Endodermal cell (in vitro differentiated cells): ENCODE measurements around the gene PCIF1. TPM values are rescaled to one million over a fixed set of nuclear protein-coding genes. Genes with fewer than 3 reads are reported as not detected.

ENCODE experiments used
- DNase-seq: peaks from one replicate; pipeline ENCODE4 v3.0.0-alpha.2; 2017
- H3K27ac ChIP-seq: 2 replicates; pipeline ENCODE4 v1.5.1; 2013; ENCODE audit warnings: mild to moderate bottlenecking, low read depth, low read length, moderate library complexity
- H3K27me3 ChIP-seq: 2 replicates; pipeline ENCODE4 v1.6.1; 2013; ENCODE audit warnings: mild to moderate bottlenecking, low read length, moderate library complexity; ENCODE audit not compliant: insufficient read depth, control insufficient read depth, poor library complexity, severe bottlenecking
- H3K36me3 ChIP-seq: 2 replicates; pipeline ENCODE4 v1.7.0; 2013; ENCODE audit warnings: mild to moderate bottlenecking, low read length, moderate library complexity; ENCODE audit not compliant: control insufficient read depth, insufficient read depth
- H3K4me1 ChIP-seq: one replicate; pipeline ENCODE4 v1.7.0; 2013; ENCODE audit warnings: low read length; ENCODE audit not compliant: control insufficient read depth, insufficient read depth
- H3K4me3 ChIP-seq: 2 replicates; pipeline ENCODE4 v1.5.1; 2013; ENCODE audit warnings: mild to moderate bottlenecking, low read length, moderate library complexity
- H3K9ac ChIP-seq: 2 replicates; pipeline ENCODE4 v1.6.1; 2013; ENCODE audit warnings: mild to moderate bottlenecking, low read length, moderate library complexity; ENCODE audit not compliant: poor library complexity, severe bottlenecking; ENCODE audit errors: extremely low read depth
- H3K9me3 ChIP-seq: 2 replicates; pipeline ENCODE4 v1.6.1; 2013; ENCODE audit warnings: mild to moderate bottlenecking, low read length, moderate library complexity; ENCODE audit not compliant: control insufficient read depth
- H3K27ac Mint-ChIP-seq: 2 replicates; pipeline ENCODE4 v1.8.0; 2020; ENCODE audit warnings: mixed read lengths
- H3K27me3 Mint-ChIP-seq: 2 replicates; pipeline ENCODE4 v1.8.0; 2021; ENCODE audit warnings: mild to moderate bottlenecking, mixed read lengths; ENCODE audit not compliant: insufficient read depth
- H3K36me3 Mint-ChIP-seq: 2 replicates; pipeline ENCODE4 v1.8.0; 2020; ENCODE audit warnings: low read depth, mixed read lengths
- H3K4me1 Mint-ChIP-seq: 2 replicates; pipeline ENCODE4 v1.8.0; 2020; ENCODE audit warnings: mixed read lengths
- H3K4me3 Mint-ChIP-seq: 2 replicates; pipeline ENCODE4 v1.8.0; 2020; ENCODE audit warnings: mild to moderate bottlenecking, moderate library complexity, mixed read lengths
- H3K9me3 Mint-ChIP-seq: 2 replicates; pipeline ENCODE4 v1.8.0; 2020; ENCODE audit warnings: mild to moderate bottlenecking, mixed read lengths
- CTCF ChIP-seq: fragments of 200-600 bp; sonication (generic); conservative IDR thresholded peaks from 2 replicates; pipeline ENCODE4 v1.5.0; 2021; ENCODE audit warnings: antibody characterized with exemption, mild to moderate bottlenecking
- WGBS, 2 experiments: methylation state at CpG; one replicate each; pipeline versions ENCODE4 v1.1.5 to v1.1.7; 2013; ENCODE audit warnings: missing lambda C conversion rate in 2 of 2, mixed read lengths in 1 of 2; ENCODE audit not compliant: insufficient coverage in 1 of 2, insufficient read length in 1 of 2; 5-methylcytosine and 5-hydroxymethylcytosine counted together
- total RNA-seq, 2 donors: library from RNA; stranded (reverse); fragmentation: NEBNext Ultra II Directional in 1 of 2; extraction: Animal tissue kit (Norgen Biotek cat#: 25700) in 1 of 2; gene quantifications; 2 replicates in 1 of 2; 3 replicates in 1 of 2; pipeline ENCODE4 v1.2.1, GENCODE V29; 2021

PCIF1 gene
- total RNA-seq, 2 donors from 2014 or later: 22.0 to 34.5 TPM

- Mint-ChIP-seq H3K9me3 (no peaks in the 10 kb centered on the region), H3K4me3 (no peak overlapping the region), H3K27ac (no peak overlapping the region), H3K27me3 (no peaks in the 10 kb centered on the region), H3K4me1 (peaks cover 11% of the 10 kb centered on the region), H3K36me3 (peaks cover 29% of the 10 kb centered on the region)
- Histone ChIP-seq H3K27me3 (no peaks in the 10 kb centered on the region), H3K4me3 (no peak overlapping the region), H3K36me3 (peaks cover 54% of the 10 kb centered on the region), H3K4me1 (peaks cover 3% of the 10 kb centered on the region), H3K9me3 (no peaks in the 10 kb centered on the region), H3K9ac (no peak overlapping the region), H3K27ac (no peak overlapping the region)
- WGBS, 2 experiments: 90 to 95% methylated on average over 3 to 10 of the region's 10 CpGs
- peak; percentile 35 for DNase-seq
- TF ChIP-seq CTCF: no peak
These were observed 33.7 kb downstream of the PCIF1 start for GRCh38 chr20:45968081-45968671.

- Histone ChIP-seq H3K9me3 (no peaks in the 10 kb centered on the region), H3K4me3 (no peak overlapping the region), H3K27ac (no peak overlapping the region), H3K36me3 (peaks cover 45% of the 10 kb centered on the region), H3K9ac (no peak overlapping the region), H3K4me1 (peaks cover 3% of the 10 kb centered on the region), H3K27me3 (no peaks in the 10 kb centered on the region)
- H3K9me3 Mint-ChIP-seq: no peaks in the 10 kb centered on the region
- WGBS, 2 experiments: 90 to 91% methylated on average over 8 to 14 of the region's 14 CpGs
- no peak overlapping the region for H3K4me3 Mint-ChIP-seq
- no peak for TF ChIP-seq CTCF
- peak; percentile 28 for DNase-seq
- H3K4me1 Mint-ChIP-seq: peaks cover 11% of the 10 kb centered on the region
- peaks cover 25% of the 10 kb centered on the region for H3K36me3 Mint-ChIP-seq
- H3K27ac Mint-ChIP-seq: peak overlapping the region; percentile 66
- no peaks in the 10 kb centered on the region for H3K27me3 Mint-ChIP-seq
These were observed 34.6 kb downstream of the PCIF1 start for GRCh38 chr20:45968801-45969711.

GRCh38 chr20:45969712-45970634, 35.5 kb downstream of the PCIF1 start:
- H3K9me3 Mint-ChIP-seq: no peaks in the 10 kb centered on the region
- H3K27me3 ChIP-seq: no peaks in the 10 kb centered on the region
- H3K9ac ChIP-seq: no peak overlapping the region
- peaks cover 38% of the 10 kb centered on the region for H3K36me3 ChIP-seq
- 69 to 75% methylated on average over 5 to 6 of the region's 6 CpGs for WGBS, 2 experiments
- peak overlapping the region; percentile 84 for H3K4me3 Mint-ChIP-seq
- H3K27ac ChIP-seq: no peak overlapping the region
- peaks cover 11% of the 10 kb centered on the region for H3K4me1 Mint-ChIP-seq
- H3K4me1 ChIP-seq: peaks cover 3% of the 10 kb centered on the region
- peak overlapping the region; percentile 71 for H3K27ac Mint-ChIP-seq
- H3K9me3 ChIP-seq: no peaks in the 10 kb centered on the region
- no peaks in the 10 kb centered on the region for H3K27me3 Mint-ChIP-seq
- peak; percentile 80 for TF ChIP-seq CTCF
- peak overlapping the region; percentile 96 for H3K4me3 ChIP-seq
- peak; percentile 81 for DNase-seq
- peaks cover 22% of the 10 kb centered on the region for H3K36me3 Mint-ChIP-seq
